GM20431 (cell line): ENCODE results near the gene FBLN5.
"Not testable (repeated sequence)": the region's sequence is repeated elsewhere in the genome, so short reads cannot be mapped to it uniquely, and the experiment has no call there.

Experiments used
- in situ Hi-C: fragments of 300-500 bp; cut with MseI, MboI; formaldehyde crosslinking; loops from one replicate; pipeline ENCODE4 v1.15.0; 2020; ENCODE audit warnings: low sequenced_read_pairs; ENCODE audit not compliant: unreplicated experiment

The FBLN5 gene

DNA sequence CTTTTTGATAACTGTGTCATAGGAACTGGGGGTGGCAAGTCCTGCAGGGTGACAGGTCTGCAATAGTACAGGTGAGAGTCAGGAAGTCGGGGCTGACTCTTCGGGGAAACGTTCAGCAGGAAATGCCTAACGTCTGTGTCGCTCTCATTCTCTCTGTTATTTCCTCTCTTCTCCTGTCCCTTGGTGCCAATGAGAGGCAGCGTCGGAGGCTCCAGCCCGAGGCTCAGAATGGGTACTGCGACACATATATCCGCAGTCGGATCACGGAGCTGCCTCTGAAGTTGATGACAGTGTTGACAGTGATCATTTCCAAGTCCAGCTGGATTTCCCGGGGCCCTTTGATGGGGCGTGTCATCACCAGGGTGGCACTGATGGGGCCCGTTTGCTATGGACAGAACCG is 77.5 kb downstream of the FBLN5 start:
- in situ Hi-C loops: loop anchor here (25.0 kb wide), 1 partner anchor 208 kb away; no protein-coding TSS in a partner anchor

DNA sequence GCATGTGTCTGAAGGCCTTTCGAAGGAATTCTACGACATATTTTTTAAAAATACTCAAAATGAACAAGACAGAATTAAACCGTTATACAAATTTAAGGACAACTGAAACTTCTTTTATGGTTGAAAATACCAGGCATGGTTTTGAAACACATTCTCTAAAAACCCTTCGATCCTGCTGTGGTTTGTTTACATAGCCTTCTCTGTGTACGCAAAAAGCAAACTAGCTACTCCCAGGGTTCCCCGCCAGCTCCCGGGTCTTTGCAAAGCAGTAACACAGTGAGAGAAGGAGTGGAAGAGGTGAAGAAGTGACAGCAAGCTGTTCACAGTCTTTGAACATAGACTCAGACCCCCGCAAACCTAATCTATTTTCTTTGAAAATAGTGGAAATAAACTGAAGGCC is 77.9 kb downstream of the FBLN5 start:
- in situ Hi-C loops: loop anchor here (25.0 kb wide), 1 partner anchor 207 kb away; no protein-coding TSS in a partner anchor

DNA sequence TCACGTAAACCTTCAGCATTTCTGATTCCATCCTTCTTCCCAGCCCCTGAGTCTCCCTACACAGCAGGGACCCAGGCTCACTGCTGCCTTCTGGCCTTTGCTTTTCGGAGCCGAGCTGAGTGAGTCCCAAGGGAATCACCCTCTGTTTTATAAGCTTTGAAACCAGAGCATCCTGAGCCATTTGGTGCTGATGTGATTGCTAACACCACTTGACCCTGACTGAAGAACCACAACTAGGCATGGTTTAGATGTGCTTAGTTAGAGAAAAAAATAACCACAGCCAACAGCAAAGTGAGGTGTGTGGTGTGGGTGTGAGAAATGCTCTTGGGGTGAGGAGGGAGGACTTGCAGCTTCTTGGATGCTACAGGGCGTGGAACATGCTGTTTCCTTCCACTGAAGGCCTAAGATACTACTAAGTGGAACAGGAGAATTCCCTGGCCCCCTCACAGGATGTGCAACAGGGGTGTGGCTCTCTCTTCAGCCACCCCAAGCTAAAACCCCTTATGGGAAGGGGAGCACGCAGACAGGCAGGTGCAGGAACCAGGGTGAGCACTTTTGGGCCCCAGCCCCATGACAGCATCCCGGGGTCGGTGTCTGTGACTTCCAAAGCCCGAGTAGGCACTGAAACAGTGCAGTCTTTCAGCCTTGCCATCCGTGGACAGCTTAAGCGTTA is 80.0 kb downstream of the FBLN5 start, which contains the start of gene TC2N:
TC2N (minus strand) TSS at position 221 of the 673 bp plus-strand sequence. CDS start 53,767 bp downstream, outside the sequence.
- in situ Hi-C loops: loop anchor here (25.0 kb wide), 1 partner anchor 205 kb away; no protein-coding TSS in a partner anchor

DNA sequence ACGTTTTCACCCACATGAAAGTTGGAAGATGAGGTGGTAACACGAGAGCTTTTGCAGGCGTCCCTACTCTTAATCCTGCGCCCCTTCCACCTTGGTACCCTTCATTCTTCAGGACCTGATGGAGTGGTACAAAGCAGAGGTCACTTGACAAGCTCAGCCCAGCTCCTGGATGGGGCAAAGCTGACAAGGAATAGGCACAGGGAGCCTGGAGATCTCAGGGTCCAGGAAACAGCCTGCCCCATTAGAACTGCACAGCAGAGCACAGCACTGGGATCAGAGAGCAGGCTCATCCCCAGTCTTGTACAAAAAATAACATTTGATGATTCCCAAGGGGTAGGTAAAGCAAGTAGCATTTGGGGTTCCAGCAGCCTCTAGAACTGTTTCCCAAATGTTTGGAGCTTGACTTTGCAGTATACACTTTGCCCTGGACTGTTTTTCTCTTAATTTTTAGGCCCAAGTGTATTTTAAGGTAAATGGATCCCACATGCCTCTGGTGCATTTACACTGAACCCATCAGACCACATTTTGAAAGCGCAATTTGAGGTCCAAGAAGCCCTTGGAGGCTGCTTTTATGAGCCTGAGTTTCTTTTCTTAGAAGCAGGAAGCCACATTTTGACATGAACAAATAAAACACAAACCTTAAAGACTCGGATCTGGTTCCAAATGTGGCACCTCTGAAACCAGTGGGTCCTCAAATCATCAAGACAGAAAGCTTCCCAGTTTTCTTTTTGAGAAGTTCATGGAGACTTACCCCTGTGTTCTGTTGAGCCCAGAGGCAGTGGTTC is 80.8 kb downstream of the FBLN5 start:
- in situ Hi-C loops: loop anchor here (25.0 kb wide), 1 partner anchor 204 kb away; no protein-coding TSS in a partner anchor

DNA sequence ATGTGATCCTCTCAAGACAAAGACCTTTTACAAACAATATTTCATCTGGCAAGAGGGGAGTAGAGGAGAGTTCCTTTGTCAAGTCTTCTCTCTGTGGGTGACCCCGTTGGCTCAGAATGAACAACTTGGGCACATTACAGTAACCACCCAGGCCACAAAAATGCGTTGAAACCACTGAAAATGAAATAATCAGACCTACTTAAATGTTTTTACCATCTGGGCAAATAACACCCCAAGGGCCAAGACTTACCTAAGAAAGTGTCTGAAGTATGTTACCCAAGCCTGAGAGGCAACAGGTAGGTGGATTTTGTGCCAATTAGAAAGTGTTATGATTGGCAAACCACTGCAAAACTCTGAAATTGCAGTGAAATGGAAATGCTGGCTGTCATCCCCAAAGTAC is 81.4 kb downstream of the FBLN5 start:
- in situ Hi-C loops: loop anchor here (25.0 kb wide), 1 partner anchor 204 kb away; no protein-coding TSS in a partner anchor

DNA sequence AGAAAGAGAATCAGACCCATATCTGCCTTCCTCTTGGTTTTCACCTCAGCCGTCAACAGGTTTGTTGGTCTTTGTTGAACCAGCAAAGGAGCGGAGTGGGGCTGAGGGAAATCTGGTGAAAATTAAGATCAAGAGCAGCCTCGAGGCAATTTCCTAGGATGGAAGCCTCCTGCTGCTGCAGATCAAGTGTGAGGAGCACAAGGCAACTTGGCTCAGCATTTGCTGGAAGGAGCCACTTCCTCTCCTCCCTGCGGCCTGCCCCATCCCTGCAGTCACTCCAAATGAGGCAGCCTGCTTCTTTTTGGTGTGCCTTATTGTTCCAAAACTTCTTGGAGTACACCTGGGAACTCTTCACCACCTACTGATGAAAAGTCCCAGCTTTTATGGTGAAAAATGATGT is 85.1 kb downstream of the FBLN5 start:
- in situ Hi-C loops: loop anchor here (25.0 kb wide), 1 partner anchor 200 kb away; no protein-coding TSS in a partner anchor

DNA sequence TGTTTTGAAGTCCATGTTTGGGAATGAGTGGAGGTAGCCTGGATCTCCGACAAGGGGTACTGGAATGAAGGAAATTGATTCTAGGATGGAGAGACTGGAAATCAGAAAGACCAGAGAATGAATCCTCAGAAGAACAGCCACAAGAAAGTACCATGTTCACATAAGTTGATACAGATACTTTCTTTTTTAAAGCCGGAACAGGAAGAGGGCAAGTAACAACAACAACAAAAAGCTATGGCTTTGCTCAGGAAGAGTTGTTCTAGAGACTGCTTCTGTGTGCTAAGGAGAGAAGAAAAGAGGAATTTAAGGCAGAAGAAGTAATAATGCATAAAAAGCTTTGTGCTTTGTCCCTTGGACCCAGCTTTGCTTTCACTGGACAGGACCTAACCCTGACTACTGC is 86.4 kb downstream of the FBLN5 start:
- in situ Hi-C loops: loop anchor here (25.0 kb wide), 1 partner anchor 199 kb away; no protein-coding TSS in a partner anchor

DNA sequence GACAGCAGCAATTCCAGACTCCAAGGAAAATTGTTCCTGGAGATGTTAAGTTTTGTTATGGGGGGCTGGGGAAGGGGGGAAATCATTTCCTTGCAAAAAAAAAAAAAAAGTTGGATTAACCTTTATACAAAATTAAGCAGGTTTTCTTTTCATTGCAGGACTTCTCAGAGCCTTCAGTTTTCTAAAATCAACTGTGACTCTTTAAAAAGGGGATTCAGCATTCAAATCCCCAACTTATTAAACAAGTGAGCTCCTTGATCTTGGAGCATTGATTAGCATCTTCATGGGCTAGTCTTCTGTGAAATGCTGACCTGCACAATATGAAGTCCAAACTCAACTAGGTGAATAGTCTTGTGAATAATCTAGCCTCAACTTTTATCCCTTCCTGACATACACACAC is 87.3 kb downstream of the FBLN5 start:
- in situ Hi-C loops: loop anchor here (25.0 kb wide), 1 partner anchor 198 kb away; no protein-coding TSS in a partner anchor

DNA sequence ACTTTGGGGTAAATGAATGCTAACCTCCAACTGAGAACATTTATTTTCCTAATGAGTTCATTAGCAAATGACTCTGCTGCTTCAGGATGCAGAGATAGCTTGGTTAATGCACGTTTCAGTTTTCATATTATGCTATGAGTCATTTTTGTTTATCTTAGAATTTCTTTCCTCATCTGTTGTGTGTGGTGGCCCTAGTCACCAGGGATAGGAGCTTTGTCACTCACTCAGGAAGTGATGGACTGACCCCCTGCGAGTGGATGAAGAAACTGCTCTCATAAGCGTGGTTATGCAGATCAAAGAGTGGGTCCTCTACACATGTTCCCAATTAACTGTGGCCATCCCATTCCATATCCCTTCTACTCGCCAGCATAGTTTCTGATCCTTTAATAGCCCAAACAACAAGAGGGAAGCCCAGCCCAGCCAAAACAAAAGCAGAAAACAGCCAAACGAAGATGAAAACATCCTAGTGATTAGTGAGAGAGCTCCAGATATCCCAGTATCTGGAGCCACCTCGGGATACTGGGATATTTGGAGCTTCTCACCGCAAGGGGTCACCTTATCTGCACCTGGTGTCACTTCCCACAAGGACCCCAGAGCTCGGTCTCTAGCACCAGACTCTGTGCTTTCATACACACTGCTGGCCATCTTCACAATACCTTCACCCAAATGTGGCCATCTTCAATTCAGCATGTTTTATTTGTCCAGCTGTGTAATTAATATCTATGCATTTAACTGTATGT is 88.8 kb downstream of the FBLN5 start:
- in situ Hi-C loops: loop anchor here (25.0 kb wide), 1 partner anchor 196 kb away; no protein-coding TSS in a partner anchor

DNA sequence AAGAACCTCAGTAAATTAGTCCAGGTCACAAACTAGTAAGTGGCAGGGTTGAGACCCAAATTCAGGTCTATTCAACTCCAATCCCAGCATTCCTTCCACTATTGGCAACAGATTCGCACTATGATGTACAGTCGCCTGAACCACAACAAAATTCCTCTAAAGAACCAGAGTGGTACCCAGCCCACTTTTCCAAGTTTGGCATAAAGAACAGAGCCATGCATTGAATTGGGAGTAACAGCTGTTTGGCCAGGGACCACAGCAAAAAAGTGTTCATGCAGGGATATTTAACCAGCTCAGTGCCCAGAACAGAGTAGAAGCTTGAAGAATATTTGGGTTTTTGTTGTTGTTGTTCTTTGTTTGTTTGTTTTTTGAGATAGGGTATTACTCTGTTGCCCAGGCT is 89.9 kb downstream of the FBLN5 start:
- in situ Hi-C loops: loop anchor here (25.0 kb wide), 1 partner anchor 195 kb away; no protein-coding TSS in a partner anchor

DNA sequence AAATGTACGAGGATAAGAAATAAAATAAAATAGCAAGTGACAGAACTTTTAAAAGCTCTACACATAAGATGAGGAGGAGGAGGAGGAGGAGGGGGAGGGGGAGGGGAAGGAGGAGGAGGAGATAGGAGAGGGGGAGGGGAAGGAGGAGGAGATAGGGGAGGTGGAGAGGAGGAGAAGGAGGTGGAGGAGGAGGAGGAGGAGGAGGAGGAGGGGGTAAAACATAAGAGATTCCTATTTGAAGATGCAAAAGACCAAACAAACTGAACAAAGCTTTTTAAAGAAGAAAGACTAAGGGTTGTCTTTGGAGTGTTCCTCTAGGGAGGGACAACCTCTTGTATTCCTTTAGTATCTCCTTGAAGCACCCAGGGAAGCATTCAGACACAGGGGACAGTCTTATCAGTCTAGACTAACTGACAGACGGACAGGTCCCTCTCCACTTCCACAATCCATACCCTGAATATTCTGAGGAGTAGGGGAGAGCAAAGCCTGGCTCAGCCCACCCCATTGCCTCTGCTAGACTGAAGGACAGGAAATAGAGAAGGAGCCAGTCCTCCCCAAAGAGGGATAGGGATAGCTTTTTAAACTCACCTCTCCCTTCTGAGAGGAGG is 93.1 kb downstream of the FBLN5 start:
- in situ Hi-C loops: loop anchor here (25.0 kb wide), 1 partner anchor 192 kb away; no protein-coding TSS in a partner anchor

DNA sequence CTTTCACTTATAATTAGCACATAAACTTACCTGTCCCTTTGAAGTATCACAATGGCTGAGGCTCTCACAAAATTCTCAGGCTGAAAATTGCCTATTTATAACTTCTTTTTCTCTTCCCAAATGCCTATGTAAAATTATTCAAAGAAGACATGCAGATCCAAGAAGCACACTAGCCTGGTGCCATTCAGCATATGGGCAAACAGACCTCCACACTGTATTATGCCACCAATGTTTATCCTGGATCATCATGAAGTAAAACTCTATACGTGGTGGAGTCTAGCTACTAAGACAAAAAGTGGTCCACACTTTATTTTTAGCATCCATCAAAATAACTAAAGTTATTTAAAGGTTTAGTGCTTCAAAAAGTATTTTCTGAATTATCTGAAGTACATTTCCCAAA is 95.9 kb downstream of the FBLN5 start:
- in situ Hi-C loops: loop anchor here (25.0 kb wide), 1 partner anchor 189 kb away; no protein-coding TSS in a partner anchor

DNA sequence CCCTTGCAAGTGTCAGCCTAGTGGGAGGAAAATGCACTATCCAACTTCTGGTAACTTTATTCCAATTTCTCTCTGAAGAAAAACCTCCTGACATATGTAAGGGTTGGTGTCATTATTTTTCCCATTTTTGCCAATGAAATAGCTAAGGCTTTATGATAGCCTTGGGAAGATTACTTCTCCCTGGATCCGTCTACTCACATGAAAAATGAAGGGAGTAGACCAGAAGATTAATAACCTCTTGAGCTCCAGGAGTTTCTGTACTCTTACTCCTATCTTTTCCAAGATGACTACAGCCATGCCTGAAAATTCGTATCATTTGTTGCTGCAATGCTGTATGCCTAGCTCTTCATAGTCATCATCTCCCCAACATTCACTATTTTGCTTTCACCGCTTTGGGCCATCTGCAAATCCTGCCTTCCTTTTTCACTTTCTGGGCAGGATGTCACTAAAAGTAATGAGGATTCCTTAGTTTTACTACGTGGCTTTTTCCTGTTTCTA is 98.9 kb downstream of the FBLN5 start:
- in situ Hi-C loops: no loop called here

DNA sequence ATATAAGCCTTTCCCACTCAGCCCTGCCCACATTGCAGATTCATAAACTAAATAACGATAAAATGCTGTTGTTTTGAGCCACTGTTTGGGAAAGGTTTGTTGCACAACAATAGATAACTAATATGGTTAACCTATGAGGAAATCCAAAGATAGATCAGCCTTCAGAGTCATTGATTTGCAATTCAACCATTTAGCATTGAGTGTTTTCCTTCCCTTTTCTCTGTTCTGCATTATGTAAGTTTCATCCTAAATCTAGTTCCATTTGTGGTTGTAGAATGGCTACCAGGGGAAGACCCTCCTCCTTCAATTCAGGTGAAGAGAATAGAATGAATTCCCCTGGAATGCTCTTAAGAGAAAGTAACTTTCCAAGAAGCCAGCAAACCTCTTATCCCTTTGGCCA is 99.8 kb downstream of the FBLN5 start:
- in situ Hi-C loops: no loop called here

DNA sequence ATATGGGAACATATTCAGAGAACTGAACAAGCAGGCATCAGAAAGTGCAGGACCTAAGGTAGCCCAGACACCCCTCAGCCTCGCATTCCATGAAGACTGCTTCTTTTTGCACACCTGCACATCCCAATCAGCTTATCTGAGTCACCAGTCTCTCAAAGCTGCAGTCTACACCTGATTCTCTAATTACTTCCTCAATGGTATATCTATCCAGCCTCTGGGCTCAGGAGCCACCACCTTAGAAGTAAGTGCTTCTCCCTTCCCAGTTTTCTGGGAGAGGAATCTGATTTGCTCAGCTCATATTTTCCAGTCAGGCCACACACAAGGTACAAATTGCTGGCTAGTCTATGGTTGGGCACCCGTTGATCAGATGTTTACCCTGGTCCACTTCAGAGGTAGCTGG is 101.8 kb downstream of the FBLN5 start:
- in situ Hi-C loops: no loop called here

DNA sequence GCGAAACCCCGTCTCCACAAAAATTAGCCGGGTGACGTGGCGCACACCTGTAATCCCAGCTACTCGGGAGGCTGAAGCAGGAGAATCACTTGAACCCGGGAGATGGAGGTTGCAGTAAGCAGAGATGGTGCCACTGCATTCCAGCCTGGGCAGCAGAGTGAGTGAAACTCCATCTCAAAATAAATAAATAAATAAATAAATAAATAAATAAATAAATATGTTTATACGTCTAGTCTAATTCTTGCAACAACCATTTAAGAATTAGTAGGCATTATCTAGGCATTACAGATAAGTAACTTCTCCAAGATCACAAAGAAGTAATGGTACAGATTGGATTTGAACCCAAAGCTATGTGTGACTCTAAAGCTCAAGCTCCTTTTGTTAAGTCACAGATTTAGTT is 102.4 kb downstream of the FBLN5 start:
- in situ Hi-C loops: not testable (repeated sequence)

DNA sequence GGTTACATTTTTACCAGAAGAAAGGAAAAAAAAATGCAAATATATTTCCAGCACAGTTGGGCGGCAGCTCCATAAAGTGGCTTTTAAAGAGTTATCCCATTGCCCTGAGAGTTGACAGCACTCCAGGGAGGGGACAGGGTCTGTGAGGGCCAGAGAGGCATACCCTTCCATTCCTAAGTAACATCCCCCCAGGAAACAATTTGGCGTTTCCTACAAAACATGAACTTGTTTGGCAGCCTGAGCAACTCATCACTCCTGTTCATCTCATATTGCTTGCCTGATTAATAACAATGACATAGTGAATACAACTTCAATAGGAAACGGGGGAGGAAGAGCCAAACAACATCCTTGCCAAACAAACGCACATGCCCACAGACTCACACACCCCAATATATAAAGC is 103.5 kb downstream of the FBLN5 start:
- in situ Hi-C loops: no loop called here

DNA sequence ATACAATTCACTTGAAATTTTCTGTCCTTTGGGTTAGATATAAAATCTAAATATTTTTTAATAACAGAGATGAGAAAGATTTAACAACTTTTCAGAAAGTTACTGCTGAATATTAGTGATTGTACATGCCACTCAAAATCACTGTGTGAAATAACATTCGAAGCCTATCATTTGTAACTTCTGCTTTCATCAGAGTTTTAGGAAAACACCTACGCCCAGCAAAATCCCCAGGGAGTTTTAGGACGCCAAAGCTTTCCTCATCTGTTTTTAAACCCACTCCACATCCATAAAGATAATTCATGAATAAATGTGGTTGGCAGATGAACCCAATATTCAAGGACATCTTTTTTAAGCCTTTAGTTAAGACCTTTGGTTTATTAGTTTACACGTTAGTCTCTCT is 104.1 kb downstream of the FBLN5 start:
- in situ Hi-C loops: no loop called here

DNA sequence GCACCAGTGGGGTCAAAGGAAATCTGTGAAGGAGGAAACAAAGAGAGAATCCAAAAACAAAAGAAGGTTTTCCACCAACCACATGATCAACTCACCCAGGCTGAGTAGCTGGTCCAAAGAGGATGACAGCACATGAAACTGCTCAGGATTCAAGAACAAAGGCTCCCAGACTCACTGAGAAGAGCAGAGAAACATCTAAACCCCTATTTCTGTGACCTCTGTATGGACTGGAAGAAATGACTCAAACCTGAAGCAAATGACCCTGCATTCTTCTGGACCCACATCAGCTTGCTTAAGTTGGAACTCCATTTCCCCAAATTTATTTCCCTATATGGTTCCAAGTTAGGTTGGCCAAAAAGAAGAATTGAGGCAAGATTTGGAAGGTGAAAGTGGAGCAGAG is 106.4 kb downstream of the FBLN5 start:
- in situ Hi-C loops: no loop called here
